Thoracic aorta (tissue), 2 donors: Measurements from ENCODE around the gene CTCFL. TPM values are rescaled to one million over a fixed set of nuclear protein-coding genes. Genes with fewer than 3 reads are reported as not detected.
"Not testable (repeated sequence)": the region's sequence is repeated elsewhere in the genome, so short reads cannot be mapped to it uniquely, and the experiment has no call there.

Source experiments
- ATAC-seq: fragments of 150-250 bp; one replicate; pipeline ENCODE4 v1.8.0; 2017; ENCODE audit warnings: low read depth; ENCODE audit not compliant: insufficient number of reproducible peaks, low FRiP score
- DNase-seq: peaks from one replicate; pipeline ENCODE4 v3.0.0-alpha.2; 2020; ENCODE audit warnings: low spot score
- H3K27ac ChIP-seq, 2 donors: fragments of 200-600 bp; sonication (generic); 1 replicate in 1 of 2; 2 replicates in 1 of 2; pipeline ENCODE4 v1.5.1; 2016; ENCODE audit warnings: mild to moderate bottlenecking in 2 of 2, moderate library complexity in 2 of 2
- H3K27me3 ChIP-seq: fragments of 200-600 bp; sonication (generic); replicated peaks from 2 replicates; pipeline ENCODE4 v1.6.0; 2016; ENCODE audit warnings: mild to moderate bottlenecking; ENCODE audit not compliant: insufficient read depth
- H3K36me3 ChIP-seq: fragments of 200-600 bp; sonication (generic); one replicate; pipeline ENCODE4 v1.5.1; 2016
- H3K4me1 ChIP-seq, 2 donors: fragments of 200-600 bp; sonication (generic); 1 replicate in 1 of 2; 2 replicates in 1 of 2; pipeline versions ENCODE4 v1.5.1 to v1.6.0; 2016; ENCODE audit warnings: low read depth in 2 of 2, mild to moderate bottlenecking in 1 of 2; ENCODE audit not compliant: control insufficient read depth in 1 of 2
- H3K4me3 ChIP-seq: fragments of 200-600 bp; sonication (generic); 2 replicates; pipeline ENCODE4 v1.5.1; 2016; ENCODE audit warnings: mild to moderate bottlenecking
- H3K9me3 ChIP-seq: fragments of 200-600 bp; sonication (generic); 2 replicates; pipeline ENCODE4 v1.5.1; 2016
- total RNA-seq, 2 donors: library from RNA; depleted of rRNA; stranded (reverse); fragments of >200 nt; gene quantifications; one replicate each; pipeline versions ENCODE4 v1.1.0 to v1.2.3, GENCODE V29; 2016
- TF ChIP-seq, protein P1 (sequence below): fragments of 200-600 bp; sonication (generic); IDR thresholded peaks from one replicate; pipeline ENCODE4 v1.5.1; 2019; ENCODE audit warnings: antibody characterized with exemption

CTCFL gene
- total RNA-seq, 2 donors from 2014 or later, result not detected

DNA sequence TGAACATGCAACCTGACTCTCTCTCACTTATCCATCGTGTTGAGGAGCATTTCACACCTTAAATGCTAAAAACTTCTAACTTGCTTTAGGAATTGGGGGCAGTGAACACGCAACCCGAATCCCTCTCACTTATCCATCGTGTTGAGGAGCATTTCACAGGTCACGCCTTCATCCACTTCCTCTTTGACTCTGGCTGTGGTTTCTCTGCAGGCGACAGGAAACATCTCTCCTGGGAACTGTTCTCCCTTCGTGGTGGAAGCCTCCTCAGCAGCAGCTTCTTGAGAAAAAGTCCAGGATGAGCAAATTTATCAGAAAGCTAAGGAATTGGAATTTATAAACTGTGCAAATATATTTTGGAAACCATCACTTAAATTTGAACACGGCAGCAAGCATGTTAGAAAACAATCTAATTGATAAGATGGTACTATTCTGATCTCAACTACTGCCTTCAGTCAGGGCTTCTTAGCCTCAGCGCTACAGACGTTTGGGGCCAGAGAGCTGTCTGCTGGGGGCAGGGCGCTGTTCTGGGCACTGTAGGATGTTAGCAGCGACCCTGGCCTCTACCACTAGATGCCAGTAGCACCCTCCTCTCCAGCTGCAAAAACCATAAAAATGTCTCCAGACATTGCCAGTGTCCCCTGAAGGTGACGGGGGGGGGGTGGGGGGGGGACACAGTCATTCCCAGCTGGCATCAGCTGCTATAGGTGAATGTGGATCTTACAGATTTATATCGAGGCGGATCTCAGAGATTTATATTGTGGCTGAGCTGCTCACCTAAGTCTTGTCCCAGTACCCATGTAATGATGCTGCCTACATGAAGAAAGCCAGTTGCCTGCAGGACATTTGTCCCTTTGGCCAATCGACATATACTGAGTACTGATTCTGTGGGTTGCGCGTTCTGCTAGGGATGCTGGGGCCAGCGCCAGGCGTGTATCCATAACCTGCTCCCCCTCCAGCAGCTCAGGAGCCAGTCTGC lies 26.2 kb downstream of the CTCFL start:
- ATAC-seq, result no peak
- DNase-seq, result no peak
- Histone ChIP-seq H3K4me1 (peaks cover 6 to 15% of the 10 kb centered on the region in 2 donors), H3K9me3 (no peaks in the 10 kb centered on the region), H3K4me3 (no peak overlapping the region), H3K27ac (no peak overlapping the region), H3K27me3 (no peaks in the 10 kb centered on the region), H3K36me3 (no peaks in the 10 kb centered on the region)
- TF ChIP-seq, protein P1, sequence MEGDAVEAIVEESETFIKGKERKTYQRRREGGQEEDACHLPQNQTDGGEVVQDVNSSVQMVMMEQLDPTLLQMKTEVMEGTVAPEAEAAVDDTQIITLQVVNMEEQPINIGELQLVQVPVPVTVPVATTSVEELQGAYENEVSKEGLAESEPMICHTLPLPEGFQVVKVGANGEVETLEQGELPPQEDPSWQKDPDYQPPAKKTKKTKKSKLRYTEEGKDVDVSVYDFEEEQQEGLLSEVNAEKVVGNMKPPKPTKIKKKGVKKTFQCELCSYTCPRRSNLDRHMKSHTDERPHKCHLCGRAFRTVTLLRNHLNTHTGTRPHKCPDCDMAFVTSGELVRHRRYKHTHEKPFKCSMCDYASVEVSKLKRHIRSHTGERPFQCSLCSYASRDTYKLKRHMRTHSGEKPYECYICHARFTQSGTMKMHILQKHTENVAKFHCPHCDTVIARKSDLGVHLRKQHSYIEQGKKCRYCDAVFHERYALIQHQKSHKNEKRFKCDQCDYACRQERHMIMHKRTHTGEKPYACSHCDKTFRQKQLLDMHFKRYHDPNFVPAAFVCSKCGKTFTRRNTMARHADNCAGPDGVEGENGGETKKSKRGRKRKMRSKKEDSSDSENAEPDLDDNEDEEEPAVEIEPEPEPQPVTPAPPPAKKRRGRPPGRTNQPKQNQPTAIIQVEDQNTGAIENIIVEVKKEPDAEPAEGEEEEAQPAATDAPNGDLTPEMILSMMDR, result no peak

DNA sequence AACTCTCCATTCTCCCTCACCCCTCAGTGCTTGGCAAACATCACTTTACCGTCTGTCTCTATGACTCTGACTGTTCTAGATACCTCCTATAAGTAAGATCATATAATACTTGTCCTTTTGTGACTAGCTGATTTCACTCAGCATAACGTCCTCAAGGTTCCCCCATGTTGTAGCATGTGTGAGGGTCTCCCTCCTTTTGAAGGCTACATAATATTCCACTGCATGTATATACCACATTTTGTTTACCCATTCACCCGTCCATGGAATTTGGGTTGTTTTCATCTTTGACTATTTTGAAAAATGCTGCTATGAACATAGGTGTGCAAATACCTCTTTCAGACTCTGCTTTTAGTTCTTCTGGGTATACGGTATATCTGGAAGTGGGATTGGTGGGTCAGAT lies 28.3 kb downstream of the CTCFL start:
- Histone ChIP-seq H3K4me1 (peaks cover 6 to 15% of the 10 kb centered on the region in 2 donors), H3K27me3 (no peaks in the 10 kb centered on the region), H3K4me3 (no peak overlapping the region), H3K27ac (no peak overlapping the region), H3K36me3 (no peaks in the 10 kb centered on the region), H3K9me3 (no peaks in the 10 kb centered on the region)
- TF ChIP-seq, protein P1, result no peak
- ATAC-seq (no peak), DNase-seq (no peak)

DNA sequence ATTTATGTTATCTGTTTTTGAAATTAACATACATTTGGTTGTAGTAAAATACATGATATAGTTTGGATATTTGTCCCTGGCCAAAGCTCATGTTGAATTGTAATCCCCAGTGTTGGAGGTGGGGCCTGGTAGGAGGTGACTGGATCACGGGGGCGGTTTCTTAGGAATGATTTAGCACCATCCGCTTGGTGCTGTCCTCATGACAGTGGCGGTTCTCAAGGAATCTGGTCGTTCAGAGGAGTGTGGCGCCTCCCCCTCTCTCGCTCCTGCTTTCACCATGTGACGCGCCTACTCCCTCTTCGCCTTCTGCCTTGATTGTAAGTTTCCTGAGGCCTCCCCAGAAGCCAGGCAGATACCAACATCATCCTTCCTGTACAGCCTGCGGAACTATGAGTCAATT lies 29.0 kb downstream of the CTCFL start:
- Histone ChIP-seq H3K36me3 (no peaks in the 10 kb centered on the region), H3K27ac (no peak overlapping the region), H3K27me3 (no peaks in the 10 kb centered on the region), H3K4me3 (no peak overlapping the region), H3K4me1 (peaks cover 6 to 15% of the 10 kb centered on the region in 2 donors), H3K9me3 (no peaks in the 10 kb centered on the region)
- ATAC-seq, result no peak
- TF ChIP-seq, protein P1, result no peak
- no peak for DNase-seq

DNA sequence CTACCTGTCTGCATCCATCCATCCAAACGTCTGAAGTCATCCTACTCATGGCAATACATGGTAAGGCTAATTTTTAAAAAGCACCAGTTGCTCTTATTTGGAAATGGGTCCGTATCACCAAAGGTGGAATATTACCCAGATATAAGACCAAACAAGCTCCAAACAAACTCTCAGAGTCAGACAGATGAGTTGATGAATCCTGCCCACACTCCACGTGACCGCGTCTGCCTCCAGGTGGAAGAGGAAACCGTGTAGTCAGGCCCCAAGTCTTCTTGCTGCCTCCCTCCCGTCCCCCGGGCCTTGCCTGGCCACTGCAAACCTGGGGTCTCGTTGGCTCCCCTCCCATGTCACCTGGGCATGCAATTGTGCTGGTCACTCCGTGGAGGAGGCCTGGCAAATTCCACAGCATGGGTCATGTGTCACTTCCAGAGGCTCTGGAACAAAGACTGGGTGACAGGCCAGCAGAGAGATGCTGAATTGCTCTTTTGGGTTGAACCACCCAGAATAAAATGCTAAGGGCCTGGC lies 31.8 kb downstream of the CTCFL start:
- ATAC-seq (no peak), DNase-seq (no peak)
- Histone ChIP-seq H3K27ac (no peak overlapping the region), H3K4me3 (no peak overlapping the region), H3K4me1 (peaks cover 6 to 15% of the 10 kb centered on the region in 2 donors), H3K27me3 (no peaks in the 10 kb centered on the region), H3K36me3 (no peaks in the 10 kb centered on the region), H3K9me3 (no peaks in the 10 kb centered on the region)
- TF ChIP-seq, protein P1, result no peak

DNA sequence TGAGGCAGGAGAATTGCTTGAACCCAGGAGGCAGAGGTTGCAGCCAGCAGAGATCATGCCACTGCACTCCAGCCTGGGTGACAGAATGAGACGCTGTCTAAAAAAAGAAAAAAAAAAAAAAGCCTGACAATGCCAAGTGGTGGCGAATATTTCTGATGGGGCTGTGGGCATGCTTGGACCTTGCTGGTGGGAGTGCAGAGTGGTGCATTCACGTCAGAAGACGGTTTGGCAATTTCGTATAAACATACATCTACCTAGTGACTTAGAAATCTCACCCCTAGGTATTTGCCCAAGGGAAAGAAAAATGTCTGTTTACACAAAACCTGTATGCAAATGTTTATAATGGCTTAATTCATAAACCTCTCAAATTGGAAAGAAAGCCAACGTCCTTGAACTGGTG lies 33.6 kb downstream of the CTCFL start:
- DNase-seq, result no peak
- peaks cover 6 to 15% of the 10 kb centered on the region in 2 donors for H3K4me1 ChIP-seq
- H3K4me3 ChIP-seq, result no peak overlapping the region
- no peaks in the 10 kb centered on the region for H3K9me3 ChIP-seq
- H3K27me3 ChIP-seq, result no peaks in the 10 kb centered on the region
- ATAC-seq, result no peak
- no peaks in the 10 kb centered on the region for H3K36me3 ChIP-seq
- TF ChIP-seq, protein P1, result no peak
- H3K27ac ChIP-seq, result no peak overlapping the region

DNA sequence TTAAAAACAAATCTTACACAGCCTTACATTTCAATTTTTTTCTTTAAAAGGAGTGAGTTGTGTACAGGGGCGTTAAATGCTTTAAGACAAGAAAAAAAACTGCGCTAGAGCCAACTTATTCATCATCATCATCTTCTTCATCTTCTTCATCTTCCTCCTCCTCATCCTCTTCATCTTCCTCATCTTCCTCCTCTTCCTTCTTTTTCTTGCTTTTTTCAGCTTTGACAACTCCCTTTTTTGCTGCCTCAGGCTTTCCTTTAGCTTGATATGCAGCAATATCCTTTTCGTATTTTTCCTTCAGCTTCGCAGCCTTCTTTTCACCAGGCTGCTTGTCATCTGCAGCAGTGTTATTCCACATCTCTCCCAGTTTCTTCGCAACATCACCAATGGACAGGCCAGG lies 36.7 kb downstream of the CTCFL start:
- not testable (repeated sequence) for ATAC-seq, H3K4me3 ChIP-seq, H3K27ac ChIP-seq, H3K9me3 ChIP-seq, H3K27me3 ChIP-seq, H3K36me3 ChIP-seq, H3K4me1 ChIP-seq, DNase-seq
